Suprapubic skin (tissue), 4 donors: ENCODE measurements around the gene HSPA1L.

Source experiments
- EP300 ChIP-seq: sonication (generic); formaldehyde crosslinking; IDR thresholded peaks from one replicate; pipeline ENCODE4 v1.6.1; 2017; ENCODE audit warnings: antibody characterized with exemption
- POLR2A ChIP-seq, 2 donors: fragments of 450-650 bp; IDR thresholded peaks; one replicate each; pipeline ENCODE4 v1.6.1; 2017; ENCODE audit warnings: antibody characterized with exemption in 2 of 2, mild to moderate bottlenecking in 2 of 2, moderate library complexity in 2 of 2
- POLR2AphosphoS5 ChIP-seq, 3 donors: sonication (generic); formaldehyde crosslinking; IDR thresholded peaks; one replicate each; pipeline ENCODE4 v1.6.1; 2017; ENCODE audit warnings: antibody characterized with exemption in 3 of 3
- TF ChIP-seq, protein P1 (sequence below), 2 donors: fragments of 200-600 bp in 1 of 2; fragments of 450-650 bp in 1 of 2; sonication (generic) in 1 of 2; IDR thresholded peaks; one replicate each; pipeline ENCODE4 v1.5.1; 2016 to 2019; ENCODE audit warnings: antibody characterized with exemption in 2 of 2, mild to moderate bottlenecking in 1 of 2, moderate library complexity in 1 of 2

DNA sequence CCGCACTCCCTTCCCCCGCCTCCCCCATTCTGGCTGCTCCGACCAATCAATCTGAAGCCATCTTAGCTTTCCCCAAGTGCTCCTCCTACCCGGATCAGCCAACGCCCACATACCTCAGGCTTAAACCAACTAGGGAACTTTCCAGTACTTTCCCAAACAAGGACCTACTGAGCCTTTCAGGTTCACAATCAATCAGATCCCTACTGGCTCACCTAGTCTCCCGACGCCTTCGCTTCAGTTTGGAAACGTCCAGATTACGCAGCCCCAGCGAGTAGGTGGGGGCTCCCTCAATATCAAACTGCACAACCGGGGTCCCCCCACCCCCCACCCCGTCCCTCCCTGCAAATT, 432 bp downstream of the HSPA1L start:
- TF ChIP-seq, protein P1, sequence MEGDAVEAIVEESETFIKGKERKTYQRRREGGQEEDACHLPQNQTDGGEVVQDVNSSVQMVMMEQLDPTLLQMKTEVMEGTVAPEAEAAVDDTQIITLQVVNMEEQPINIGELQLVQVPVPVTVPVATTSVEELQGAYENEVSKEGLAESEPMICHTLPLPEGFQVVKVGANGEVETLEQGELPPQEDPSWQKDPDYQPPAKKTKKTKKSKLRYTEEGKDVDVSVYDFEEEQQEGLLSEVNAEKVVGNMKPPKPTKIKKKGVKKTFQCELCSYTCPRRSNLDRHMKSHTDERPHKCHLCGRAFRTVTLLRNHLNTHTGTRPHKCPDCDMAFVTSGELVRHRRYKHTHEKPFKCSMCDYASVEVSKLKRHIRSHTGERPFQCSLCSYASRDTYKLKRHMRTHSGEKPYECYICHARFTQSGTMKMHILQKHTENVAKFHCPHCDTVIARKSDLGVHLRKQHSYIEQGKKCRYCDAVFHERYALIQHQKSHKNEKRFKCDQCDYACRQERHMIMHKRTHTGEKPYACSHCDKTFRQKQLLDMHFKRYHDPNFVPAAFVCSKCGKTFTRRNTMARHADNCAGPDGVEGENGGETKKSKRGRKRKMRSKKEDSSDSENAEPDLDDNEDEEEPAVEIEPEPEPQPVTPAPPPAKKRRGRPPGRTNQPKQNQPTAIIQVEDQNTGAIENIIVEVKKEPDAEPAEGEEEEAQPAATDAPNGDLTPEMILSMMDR (IDR thresholded peaks at IDR 0.05) = no peak
- TF ChIP-seq EP300 (no peak), POLR2AphosphoS5 (IDR thresholded peaks at IDR 0.05) (peak in 2 of 3 donors; percentile 12 to 46), POLR2A (IDR thresholded peaks at IDR 0.05) (peak in 1 of 2 donors; percentile 46)
